Posterior cingulate gyrus (tissue), 11 donors: ENCODE data around the gene FAM83F.
A peak's percentile ranks its signal among the peaks of the same experiment; 100 is the strongest.
"Not testable (repeated sequence)": the region's sequence is repeated elsewhere in the genome, so short reads cannot be mapped to it uniquely, and the experiment has no call there.

Source experiments
- DNase-seq, 10 donors: peaks; one replicate each; pipeline versions ENCODE4 v3.0.0 to v3.0.0-alpha.2; 2020 to 2021; ENCODE audit warnings: mixed read lengths in 3 of 10
- intact Hi-C: fragments of 100-400 bp; cut with DNase I; formaldehyde crosslinking; loops from one replicate; pipeline ENCODE4 v1.15.1; 2023

The FAM83F gene

GRCh38 chr22:40008726-40009291, 14.1 kb downstream of the FAM83F start:
- DNase-seq: peak in 2 of 10 donors; percentile 33 to 52
- intact Hi-C loops: no loop called here

GRCh38 chr22:40009292-40009774, 14.6 kb downstream of the FAM83F start:
- intact Hi-C loops: no loop called here
- peak in 3 of 10 donors; percentile 29 to 51 (median 31) for DNase-seq

GRCh38 chr22:40009951-40010671, 15.4 kb downstream of the FAM83F start:
- intact Hi-C loops: no loop called here
- peak in 3 of 10 donors; percentile 39 to 55 (median 51) for DNase-seq

GRCh38 chr22:40010746-40011145, 16.0 kb downstream of the FAM83F start:
- peak in 3 of 10 donors; percentile 23 to 35 (median 31) for DNase-seq

GRCh38 chr22:40014667-40015248, 20.0 kb downstream of the FAM83F start:
- intact Hi-C loops: no loop called here
- peak in 2 of 10 donors; percentile 1 to 4 for DNase-seq

More at GRCh38 chr22:40010746-40011145, 16.0 kb downstream of the FAM83F start:
- intact Hi-C loops: no loop called here

- intact Hi-C loops: no loop called here
- peak in 3 of 10 donors; percentile 23 to 41 (median 32) for DNase-seq
Observed at GRCh38 chr22:40015358-40015976, 20.7 kb downstream of the FAM83F start.

- intact Hi-C loops: no loop called here
- DNase-seq: peak in 1 of 10 donors; percentile 78
Observed at GRCh38 chr22:40018051-40018450, 23.3 kb downstream of the FAM83F start.

GRCh38 chr22:40019100-40019499, 24.3 kb downstream of the FAM83F start:
- DNase-seq: peak in 2 of 10 donors; percentile 7 to 50
- intact Hi-C loops: no loop called here

GRCh38 chr22:40020956-40021355, 26.2 kb downstream of the FAM83F start:
- intact Hi-C loops: loop anchor here (5.0 kb wide), 2 partner anchors 399 to 464 kb away; no protein-coding TSS in a partner anchor
- DNase-seq: peak in 2 of 10 donors; percentile 7 to 58

- intact Hi-C loops: loop anchor here (5.0 kb wide), 2 partner anchors 399 to 464 kb away; no protein-coding TSS in a partner anchor
- peak in 3 of 10 donors; percentile 53 to 79 (median 59) for DNase-seq
Observed at GRCh38 chr22:40021401-40022000, 26.7 kb downstream of the FAM83F start.

GRCh38 chr22:40022536-40023240, 27.9 kb downstream of the FAM83F start:
- peak in 3 of 10 donors; percentile 69 to 79 (median 70) for DNase-seq
- intact Hi-C loops: loop anchor here (5.0 kb wide), 2 partner anchors 400 to 465 kb away; no protein-coding TSS in a partner anchor

GRCh38 chr22:40023341-40023841, 28.6 kb downstream of the FAM83F start:
- DNase-seq: peak in 3 of 10 donors; percentile 57 to 80 (median 60)
- intact Hi-C loops: loop anchor here (5.0 kb wide), 2 partner anchors 401 to 466 kb away; no protein-coding TSS in a partner anchor

- DNase-seq: peak; percentile 49 to 97 (median 75)
- intact Hi-C loops: loop anchor here (5.0 kb wide), 2 partner anchors 402 to 467 kb away; no protein-coding TSS in a partner anchor
Observed at GRCh38 chr22:40024201-40025061, 29.7 kb downstream of the FAM83F start.

GRCh38 chr22:40025062-40025379, 30.3 kb downstream of the FAM83F start:
- DNase-seq, intact Hi-C loops: not testable (repeated sequence)

- DNase-seq: peak in 3 of 10 donors; percentile 42 to 62 (median 56)
- intact Hi-C loops: no loop called here
Observed at GRCh38 chr22:40025856-40026255, 31.1 kb downstream of the FAM83F start.

GRCh38 chr22:40026641-40027040, 31.9 kb downstream of the FAM83F start:
- peak in 3 of 10 donors; percentile 26 to 57 (median 35) for DNase-seq
- intact Hi-C loops: no loop called here

GRCh38 chr22:40027191-40028097, 32.7 kb downstream of the FAM83F start:
- peak in 2 of 10 donors; percentile 39 to 61 for DNase-seq
- intact Hi-C loops: no loop called here
